GM12892 (cell line): ENCODE data around the gene LY86.

Source experiments
- POLR2A ChIP-seq: IDR thresholded peaks from 2 replicates; pipeline ENCODE4 v1.6.1; 2011; ENCODE audit warnings: low read depth, low read length, control low read depth
- TAF1 ChIP-seq: IDR thresholded peaks from 2 replicates; pipeline ENCODE4 v1.6.1; 2011; ENCODE audit warnings: low read depth, mild to moderate bottlenecking, control low read depth, low read length, borderline replicate concordance

- TF ChIP-seq TAF1, result no peak
- TF ChIP-seq POLR2A, result no peak
These were observed 88.5 kb downstream of the LY86 start for GRCh38 chr6:6676910-6677441.
